CD4-positive, alpha-beta memory T cell (primary cell): ENCODE results near the gene PIK3CD. TPM values are rescaled to one million over a fixed set of nuclear protein-coding genes. Genes with fewer than 3 reads are reported as not detected.
"Not testable (repeated sequence)": the region's sequence is repeated elsewhere in the genome, so short reads cannot be mapped to it uniquely, and the experiment has no call there.

Experiments used
- CTCF ChIA-PET: fragments of 350-600 bp; sonication (Branson Sonifier 250); formaldehyde crosslinking; loops from one replicate; lab custom pipeline; 2021; ENCODE audit warnings: inconsistent platforms; ENCODE audit not compliant: partially characterized antibody; lab: Charles Lee
- POLR2A ChIA-PET: fragments of 350-600 bp; sonication (Branson Sonifier 250); formaldehyde crosslinking; loops from one replicate; lab custom pipeline; 2021; ENCODE audit not compliant: partially characterized antibody; lab: Charles Lee
- DNase-seq, 5 donors: peaks; one replicate each; pipeline versions ENCODE4 v3.0.0 to v3.0.0-alpha.2; 2020 to 2022; ENCODE audit warnings: mixed read lengths in 1 of 5
- H3K27ac ChIP-seq: one replicate; pipeline ENCODE4 v1.7.0; 2013; ENCODE audit warnings: low read depth, low read length
- H3K27me3 ChIP-seq: 2 replicates; pipeline ENCODE4 v1.7.0; 2013; ENCODE audit warnings: mild to moderate bottlenecking, low read length, moderate library complexity; ENCODE audit not compliant: insufficient read depth
- H3K36me3 ChIP-seq: 2 replicates; pipeline ENCODE4 v1.7.0; 2013; ENCODE audit warnings: mild to moderate bottlenecking, low read length, moderate library complexity; ENCODE audit not compliant: insufficient read depth
- H3K4me1 ChIP-seq: 2 replicates; pipeline ENCODE4 v1.7.0; 2013; ENCODE audit warnings: mild to moderate bottlenecking, low read length, moderate library complexity; ENCODE audit not compliant: insufficient read depth
- H3K4me3 ChIP-seq, 2 donors: one replicate each; pipeline ENCODE4 v1.7.0; 2013; ENCODE audit warnings: low read length in 2 of 2, mild to moderate bottlenecking in 1 of 2
- H3K9me3 ChIP-seq, 2 donors: one replicate each; pipeline ENCODE4 v1.7.0; 2013; ENCODE audit warnings: low read length in 2 of 2, control low read depth in 1 of 2; ENCODE audit not compliant: control insufficient read depth in 1 of 2
- H3K27ac Mint-ChIP-seq, 7 donors: one replicate each; pipeline ENCODE4 v1.8.0; 2020 to 2021; ENCODE audit warnings: mixed read lengths in 7 of 7, mild to moderate bottlenecking in 6 of 7, inconsistent platforms in 3 of 7, moderate library complexity in 3 of 7
- H3K27me3 Mint-ChIP-seq, 2 donors: one replicate each; pipeline ENCODE4 v1.8.0; 2020 to 2021; ENCODE audit warnings: mixed read lengths in 2 of 2
- H3K36me3 Mint-ChIP-seq, 2 donors: one replicate each; pipeline ENCODE4 v1.8.0; 2020 to 2021; ENCODE audit warnings: mixed read lengths in 2 of 2, inconsistent platforms in 1 of 2, mild to moderate bottlenecking in 1 of 2
- H3K4me1 Mint-ChIP-seq, 4 donors: one replicate each; pipeline ENCODE4 v1.8.0; 2020 to 2021; ENCODE audit warnings: mixed read lengths in 4 of 4, mild to moderate bottlenecking in 1 of 4
- H3K4me3 Mint-ChIP-seq, 8 donors: one replicate each; pipeline ENCODE4 v1.8.0; 2020 to 2021; ENCODE audit warnings: mixed read lengths in 8 of 8, mild to moderate bottlenecking in 7 of 8, moderate library complexity in 6 of 8, inconsistent platforms in 3 of 8
- H3K9me3 Mint-ChIP-seq, 8 donors: one replicate each; pipeline ENCODE4 v1.8.0; 2020 to 2021; ENCODE audit warnings: mixed read lengths in 8 of 8, mild to moderate bottlenecking in 5 of 8, inconsistent platforms in 3 of 8, moderate library complexity in 1 of 8
- intact Hi-C: fragments of 100-400 bp; cut with micrococcal nuclease; formaldehyde crosslinking; loops from one replicate; pipeline ENCODE4 v1.15.1; 2023
- polyA plus RNA-seq, 2 donors: library from polyadenylated mRNA; unstranded; fragments of 300-500 nt; fragmentation: Illumina TruSeq; gene quantifications; one replicate each; pipeline ENCODE4 v1.2.3, GENCODE V29; 2021
- total RNA-seq, 2 experiments: library from RNA; stranded (reverse); gene quantifications; one replicate each; pipeline ENCODE4 v1.2.3, GENCODE V29; 2021

PIK3CD gene
- total and polyA plus RNA-seq, 4 experiments from 2014 or later: 57.1 to 236 (median 165) TPM

DNA sequence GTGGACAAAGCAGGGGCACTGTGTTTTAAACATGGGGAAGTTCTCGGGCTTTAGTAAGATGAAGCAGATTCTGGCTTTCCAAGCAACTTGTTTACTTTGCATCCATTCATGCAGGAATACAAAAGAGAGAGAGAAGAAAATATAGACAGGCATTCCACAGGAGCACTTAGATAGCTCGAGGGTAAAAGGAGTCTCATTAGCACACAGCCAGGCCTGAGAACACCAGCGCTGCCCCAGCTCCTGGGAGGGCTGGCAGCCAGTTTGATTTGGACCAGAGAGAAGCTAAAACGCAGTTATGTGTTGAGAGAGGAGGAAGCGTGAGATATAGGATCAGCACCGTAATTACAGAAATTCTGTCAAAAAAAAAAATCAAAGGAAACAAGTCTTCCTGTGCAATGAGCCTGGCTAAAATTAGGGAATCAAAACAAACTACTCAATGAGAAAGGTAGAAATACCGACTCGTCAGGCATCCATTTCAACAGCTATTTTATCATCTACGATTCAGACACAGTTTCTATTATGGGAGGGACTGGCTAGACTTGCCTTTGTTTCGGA, 104.0 kb downstream of the PIK3CD start:
- peak overlapping the region in 4 of 7 donors; percentile 4 to 86 (median 44) for H3K27ac Mint-ChIP-seq
- H3K36me3 Mint-ChIP-seq: peaks cover 27 to 44% of the 10 kb centered on the region in 2 donors
- intact Hi-C loops: no loop called here
- ChIA-PET POLR2A (no interaction called here), CTCF (interaction anchor here (1.0 kb wide), 1 partner anchor 9 kb away, joined by 3 read pairs; no protein-coding TSS in a partner anchor)
- Histone ChIP-seq H3K4me3 (no peak overlapping the region), H3K4me1 (peaks cover 5% of the 10 kb centered on the region), H3K9me3 (no peaks in the 10 kb centered on the region), H3K36me3 (peaks cover 20% of the 10 kb centered on the region), H3K27ac (no peak overlapping the region), H3K27me3 (no peaks in the 10 kb centered on the region)
- DNase-seq: no peak
- H3K4me1 Mint-ChIP-seq: peaks cover 7 to 30% (median 17%) of the 10 kb centered on the region in 4 donors
- no peak overlapping the region for H3K4me3 Mint-ChIP-seq
- peaks cover 0 to 2% (median 0%) of the 10 kb centered on the region in 8 donors for H3K9me3 Mint-ChIP-seq
- H3K27me3 Mint-ChIP-seq: no peaks in the 10 kb centered on the region

GRCh38 chr1:9758559-9759121, 107.1 kb downstream of the PIK3CD start:
- Histone ChIP-seq H3K27me3 (no peaks in the 10 kb centered on the region), H3K27ac (no peak overlapping the region), H3K36me3 (peaks cover 4% of the 10 kb centered on the region), H3K4me1 (peaks cover 5% of the 10 kb centered on the region), H3K4me3 (no peak overlapping the region), H3K9me3 (no peaks in the 10 kb centered on the region)
- ChIA-PET CTCF (no interaction called here), POLR2A (interaction anchor here (0.9 kb wide), 1 partner anchor 11 kb away, joined by 3 read pairs; no protein-coding TSS in a partner anchor)
- no peaks in the 10 kb centered on the region for H3K27me3 Mint-ChIP-seq
- peak overlapping the region in 3 of 7 donors; percentile 13 to 64 (median 32) for H3K27ac Mint-ChIP-seq
- H3K4me1 Mint-ChIP-seq: peaks cover 10 to 41% (median 22%) of the 10 kb centered on the region in 4 donors
- no peak overlapping the region for H3K4me3 Mint-ChIP-seq
- peaks cover 8 to 32% of the 10 kb centered on the region in 2 donors for H3K36me3 Mint-ChIP-seq
- DNase-seq: no peak
- H3K9me3 Mint-ChIP-seq: no peaks in the 10 kb centered on the region
- intact Hi-C loops: no loop called here

DNA sequence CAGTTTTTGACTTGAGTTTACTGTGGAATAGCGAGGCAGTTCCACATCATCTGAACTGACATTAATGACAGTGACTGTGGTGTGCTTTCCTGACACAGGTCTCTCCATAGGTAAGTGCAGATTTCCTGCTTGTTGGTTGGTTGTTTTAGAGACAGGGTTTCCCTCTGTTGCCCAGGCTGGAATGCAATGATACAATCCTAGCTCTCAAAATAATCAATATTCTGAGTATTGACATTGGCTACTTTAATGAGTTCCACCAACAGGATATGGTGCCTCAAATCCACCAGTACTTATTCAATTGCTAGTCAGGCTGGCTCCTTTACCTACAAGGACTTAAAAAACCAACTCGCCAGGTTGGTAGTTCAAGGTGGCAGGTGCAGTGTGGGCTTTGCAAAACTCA, 108.4 kb downstream of the PIK3CD start:
- H3K27me3 ChIP-seq: no peaks in the 10 kb centered on the region
- H3K4me3 Mint-ChIP-seq: no peak overlapping the region
- H3K4me1 ChIP-seq: peaks cover 5% of the 10 kb centered on the region
- H3K9me3 Mint-ChIP-seq: no peaks in the 10 kb centered on the region
- peaks cover 6 to 32% of the 10 kb centered on the region in 2 donors for H3K36me3 Mint-ChIP-seq
- no peak for DNase-seq
- peaks cover 4% of the 10 kb centered on the region for H3K36me3 ChIP-seq
- ChIA-PET CTCF (no interaction called here), POLR2A (interaction anchor here (1.4 kb wide), 1 partner anchor 42 kb away, joined by 3 read pairs; no protein-coding TSS in a partner anchor)
- no peak overlapping the region for H3K4me3 ChIP-seq
- H3K9me3 ChIP-seq: no peaks in the 10 kb centered on the region
- H3K27ac Mint-ChIP-seq: peak overlapping the region in 5 of 7 donors; percentile 3 to 73 (median 41)
- no peaks in the 10 kb centered on the region for H3K27me3 Mint-ChIP-seq
- H3K27ac ChIP-seq: no peak overlapping the region
- peaks cover 12 to 50% (median 25%) of the 10 kb centered on the region in 4 donors for H3K4me1 Mint-ChIP-seq
- intact Hi-C loops: no loop called here

GRCh38 chr1:9760824-9761223, 109.3 kb downstream of the PIK3CD start:
- intact Hi-C loops: no loop called here

GRCh38 chr1:9761855-9762254, 110.3 kb downstream of the PIK3CD start:
- Histone ChIP-seq H3K27ac (no peak overlapping the region), H3K4me3 (no peak overlapping the region), H3K4me1 (peaks cover 5% of the 10 kb centered on the region), H3K9me3 (no peaks in the 10 kb centered on the region), H3K36me3 (peaks cover 4% of the 10 kb centered on the region), H3K27me3 (no peaks in the 10 kb centered on the region)
- ChIA-PET CTCF (interaction anchor here (0.5 to 1.5 kb wide), 4 partner anchors 11 to 146 kb away, joined by 3 to 4 read pairs (median 3); no protein-coding TSS in a partner anchor), POLR2A (no interaction called here)
- H3K27me3 Mint-ChIP-seq: no peaks in the 10 kb centered on the region
- H3K36me3 Mint-ChIP-seq: peaks cover 0 to 22% of the 10 kb centered on the region in 2 donors
- H3K4me3 Mint-ChIP-seq: no peak overlapping the region
- peaks cover 12 to 47% (median 25%) of the 10 kb centered on the region in 4 donors for H3K4me1 Mint-ChIP-seq
- no peak for DNase-seq
- intact Hi-C loops: no loop called here
- no peaks in the 10 kb centered on the region for H3K9me3 Mint-ChIP-seq
- peak overlapping the region in 3 of 7 donors; percentile 70 to 84 (median 73) for H3K27ac Mint-ChIP-seq

More at GRCh38 chr1:9760824-9761223, 109.3 kb downstream of the PIK3CD start:
- Mint-ChIP-seq H3K36me3 (peaks cover 0 to 23% of the 10 kb centered on the region in 2 donors), H3K4me1 (peaks cover 11 to 47% (median 21%) of the 10 kb centered on the region in 4 donors), H3K27ac (peak overlapping the region in 4 of 7 donors; percentile 51 to 77 (median 68)), H3K9me3 (no peaks in the 10 kb centered on the region), H3K4me3 (no peak overlapping the region), H3K27me3 (no peaks in the 10 kb centered on the region)
- Histone ChIP-seq H3K4me3 (no peak overlapping the region), H3K9me3 (no peaks in the 10 kb centered on the region), H3K27ac (no peak overlapping the region), H3K36me3 (peaks cover 4% of the 10 kb centered on the region), H3K4me1 (peaks cover 5% of the 10 kb centered on the region), H3K27me3 (no peaks in the 10 kb centered on the region)
- no peak for DNase-seq
- CTCF ChIA-PET: interaction anchor here (0.7 to 1.5 kb wide), 4 partner anchors 24 to 145 kb away, joined by 3 to 4 read pairs (median 4); no protein-coding TSS in a partner anchor
- POLR2A ChIA-PET: interaction anchor here (0.5 to 1.4 kb wide), 2 partner anchors 43 to 604 kb away, joined by 3 read pairs; no protein-coding TSS in a partner anchor

GRCh38 chr1:9762446-9762845, 110.9 kb downstream of the PIK3CD start:
- H3K4me3 ChIP-seq, intact Hi-C loops, H3K27me3 Mint-ChIP-seq, H3K4me1 ChIP-seq, DNase-seq, H3K27me3 ChIP-seq, H3K4me3 Mint-ChIP-seq, H3K9me3 Mint-ChIP-seq, H3K36me3 ChIP-seq, POLR2A ChIA-PET, H3K9me3 ChIP-seq, H3K27ac ChIP-seq: not testable (repeated sequence)
- CTCF ChIA-PET: interaction anchor here (0.5 kb wide), 1 partner anchor 12 kb away, joined by 3 read pairs; no protein-coding TSS in a partner anchor
- H3K27ac Mint-ChIP-seq: peak overlapping the region in 1 of 7 donors; percentile 61
- peaks cover 13 to 50% (median 26%) of the 10 kb centered on the region in 4 donors for H3K4me1 Mint-ChIP-seq
- peaks cover 0 to 22% of the 10 kb centered on the region in 2 donors for H3K36me3 Mint-ChIP-seq

GRCh38 chr1:9763914-9764313, 112.4 kb downstream of the PIK3CD start:
- DNase-seq: no peak
- POLR2A ChIA-PET: no interaction called here
- Mint-ChIP-seq H3K27ac (peak overlapping the region in 3 of 7 donors; percentile 50 to 74 (median 51)), H3K27me3 (no peaks in the 10 kb centered on the region), H3K9me3 (no peaks in the 10 kb centered on the region), H3K4me1 (peaks cover 12 to 45% (median 28%) of the 10 kb centered on the region in 4 donors), H3K4me3 (no peak overlapping the region), H3K36me3 (peaks cover 0 to 19% of the 10 kb centered on the region in 2 donors)
- intact Hi-C loops: no loop called here
- Histone ChIP-seq H3K4me1 (peaks cover 2% of the 10 kb centered on the region), H3K27ac (no peak overlapping the region), H3K36me3 (peaks cover 4% of the 10 kb centered on the region), H3K4me3 (no peak overlapping the region), H3K27me3 (no peaks in the 10 kb centered on the region), H3K9me3 (no peaks in the 10 kb centered on the region)
- CTCF ChIA-PET: no interaction called here
